WTC11 (cell line): Measurements from ENCODE around the gene SCN8A. TPM values are rescaled to one million over a fixed set of nuclear protein-coding genes. Genes with fewer than 3 reads are reported as not detected.

ENCODE experiments used
- ATAC-seq: fragments of 200-7000 bp; cut with Tn5 transposase; 2 replicates; pipeline ENCODE4 v1.10.0; 2021; ENCODE audit warnings: mild to moderate bottlenecking, moderate library complexity
- CTCF ChIA-PET: fragments of 300-600 bp; sonication (Branson Sonifier 250); formaldehyde crosslinking; loops from one replicate; lab custom pipeline; 2021; ENCODE audit warnings: antibody characterized with exemption; lab: Charles Lee
- POLR2A ChIA-PET: fragments of 350-600 bp; sonication (Branson Sonifier 250); formaldehyde crosslinking; loops from one replicate; lab custom pipeline; 2021; ENCODE audit warnings: antibody characterized with exemption; lab: Charles Lee
- DNase-seq: peaks from one replicate; pipeline ENCODE4 v3.0.0; 2021; ENCODE audit warnings: low spot score
- H3K27ac Mint-ChIP-seq: 2 replicates; pipeline ENCODE4 v1.8.0; 2021; ENCODE audit warnings: mixed read lengths
- H3K27me3 Mint-ChIP-seq: 2 replicates; pipeline ENCODE4 v1.8.0; 2021; ENCODE audit warnings: low read depth, mild to moderate bottlenecking, moderate library complexity, mixed read lengths
- H3K36me3 Mint-ChIP-seq: 2 replicates; pipeline ENCODE4 v1.8.0; 2021; ENCODE audit warnings: mixed read lengths
- H3K4me1 Mint-ChIP-seq: 2 replicates; pipeline ENCODE4 v1.8.0; 2022; ENCODE audit warnings: mixed read lengths
- H3K4me3 Mint-ChIP-seq: 2 replicates; pipeline ENCODE4 v1.8.0; 2021; ENCODE audit warnings: mild to moderate bottlenecking, moderate library complexity, mixed read lengths
- H3K9me3 Mint-ChIP-seq: 2 replicates; pipeline ENCODE4 v1.8.0; 2021; ENCODE audit warnings: mixed read lengths
- AFF4 ChIP-seq: sonication (generic); formaldehyde crosslinking; IDR thresholded peaks from 2 replicates; pipeline ENCODE4 v1.8.1; 2023; ENCODE audit warnings: mild to moderate bottlenecking, missing genetic modification reagents, borderline replicate concordance
- ATF1 ChIP-seq: sonication (generic); formaldehyde crosslinking; IDR thresholded peaks from 2 replicates; pipeline ENCODE4 v1.8.1; 2023; ENCODE audit warnings: mild to moderate bottlenecking, moderate library complexity, missing genetic modification reagents
- ATF2 ChIP-seq: sonication (generic); formaldehyde crosslinking; IDR thresholded peaks from 2 replicates; pipeline ENCODE4 v1.8.1; 2022; ENCODE audit warnings: low read depth, missing genetic modification reagents, borderline replicate concordance
- ATF6 ChIP-seq: sonication (generic); formaldehyde crosslinking; IDR thresholded peaks from 2 replicates; pipeline ENCODE4 v1.8.1; 2023; ENCODE audit warnings: mild to moderate bottlenecking, missing genetic modification reagents
- FOXJ3 ChIP-seq: sonication (generic); formaldehyde crosslinking; IDR thresholded peaks from 2 replicates; pipeline ENCODE4 v1.9.0; 2021; ENCODE audit warnings: missing genetic modification reagents, mild to moderate bottlenecking, borderline replicate concordance
- GABPB1 ChIP-seq: sonication (generic); formaldehyde crosslinking; IDR thresholded peaks from 2 replicates; pipeline ENCODE4 v1.8.1; 2023; ENCODE audit warnings: mild to moderate bottlenecking, missing genetic modification reagents
- GRHL2 ChIP-seq: fragments of 250-450 bp; sonication (Bioruptor Pico); IDR thresholded peaks from 2 replicates; pipeline ENCODE4 v1.8.0; 2022; ENCODE audit warnings: mild to moderate bottlenecking, moderate library complexity; ENCODE audit not compliant: insufficient replicate concordance, severe bottlenecking
- MXD4 ChIP-seq: fragments of 250-450 bp; sonication (Bioruptor Pico); IDR thresholded peaks from 2 replicates; pipeline ENCODE4 v1.8.0; 2021; ENCODE audit warnings: mild to moderate bottlenecking, moderate library complexity, borderline replicate concordance
- NFATC4 ChIP-seq: fragments of 250-450 bp; sonication (Bioruptor Pico); IDR thresholded peaks from 2 replicates; pipeline ENCODE4 v1.9.0; 2021; ENCODE audit warnings: mild to moderate bottlenecking
- NR2C2 ChIP-seq: sonication (generic); formaldehyde crosslinking; IDR thresholded peaks from 2 replicates; pipeline ENCODE4 v1.8.0; 2022; ENCODE audit warnings: mild to moderate bottlenecking, missing genetic modification reagents
- OVOL2 ChIP-seq: fragments of 250-450 bp; sonication (Bioruptor Pico); IDR thresholded peaks from 2 replicates; pipeline ENCODE4 v1.9.0; 2021; ENCODE audit warnings: mild to moderate bottlenecking, borderline replicate concordance
- RORB ChIP-seq: fragments of 250-450 bp; sonication (Bioruptor Pico); IDR thresholded peaks from 2 replicates; pipeline ENCODE4 v1.9.0; 2021; ENCODE audit warnings: mild to moderate bottlenecking
- ZNF121 ChIP-seq: sonication (generic); formaldehyde crosslinking; IDR thresholded peaks from 2 replicates; pipeline ENCODE4 v1.8.0; 2023; ENCODE audit warnings: missing genetic modification reagents
- ZNF138 ChIP-seq: sonication (generic); formaldehyde crosslinking; conservative IDR thresholded peaks from 2 replicates; pipeline ENCODE4 v1.8.1; 2022; ENCODE audit warnings: mild to moderate bottlenecking, moderate library complexity, missing genetic modification reagents
- ZNF317 ChIP-seq: sonication (generic); formaldehyde crosslinking; IDR thresholded peaks from 2 replicates; pipeline ENCODE4 v1.8.1; 2023; ENCODE audit warnings: low read depth, mild to moderate bottlenecking, moderate library complexity, missing genetic modification reagents, borderline replicate concordance
- ZNF416 ChIP-seq: fragments of 250-450 bp; sonication (Bioruptor Pico); IDR thresholded peaks from 2 replicates; pipeline ENCODE4 v1.9.0; 2021; ENCODE audit warnings: mild to moderate bottlenecking, inconsistent platforms
- ZNF425 ChIP-seq: fragments of 250-450 bp; sonication (Bioruptor Pico); conservative IDR thresholded peaks from 2 replicates; pipeline ENCODE4 v1.9.0; 2021; ENCODE audit warnings: mild to moderate bottlenecking
- ZNF532 ChIP-seq: fragments of 250-450 bp; sonication (Bioruptor Pico); IDR thresholded peaks from 2 replicates; pipeline ENCODE4 v1.9.0; 2021; ENCODE audit warnings: mild to moderate bottlenecking, borderline replicate concordance
- ZSCAN18 ChIP-seq: fragments of 250-450 bp; sonication (Bioruptor Pico); IDR thresholded peaks from 2 replicates; pipeline ENCODE4 v2.1.2; 2022; ENCODE audit warnings: mild to moderate bottlenecking, moderate library complexity
- total RNA-seq: library from RNA; stranded (reverse); gene quantifications from 3 replicates; pipeline ENCODE4 v1.2.3, GENCODE V29; 2021

Gene SCN8A
- total RNA-seq, 1 experiment from 2014 or later, result 14.4 TPM

GRCh38 chr12:51833448-51834227, 242.6 kb downstream of the SCN8A start (continued):
- TF ChIP-seq NFATC4 (CRISPR knock-in tag), result no peak
- TF ChIP-seq ATF6 (CRISPR knock-in tag), result no peak
- no peak for TF ChIP-seq ZNF317 (CRISPR knock-in tag)
- no peak for TF ChIP-seq RORB (CRISPR knock-in tag)
- no peak for TF ChIP-seq FOXJ3 (CRISPR knock-in tag)
- TF ChIP-seq NR2C2 (CRISPR knock-in tag), result no peak
- no peak for TF ChIP-seq ATF1 (CRISPR knock-in tag)
- TF ChIP-seq, all 79 proteins: peak for 0

- CTCF ChIA-PET, result interaction anchor here (2.2 to 4.7 kb wide), 2 partner anchors 10 to 41 kb away, joined by 13 to 32 read pairs; no protein-coding TSS in a partner anchor
- peaks cover 3% of the 10 kb centered on the region; the same call in 1 of the 2 replicates for H3K9me3 Mint-ChIP-seq
- H3K4me3 Mint-ChIP-seq, result no peak overlapping the region
- peaks cover 66% of the 10 kb centered on the region for H3K4me1 Mint-ChIP-seq
- ATAC-seq (no peak), DNase-seq (no peak)
- no peaks in the 10 kb centered on the region for H3K36me3 Mint-ChIP-seq
- H3K27ac Mint-ChIP-seq, result no peak overlapping the region
- TF ChIP-seq ZNF532, result no peak
- no peak for TF ChIP-seq ATF2
- no peak for TF ChIP-seq ZSCAN18
- no peak for TF ChIP-seq ZNF425
- TF ChIP-seq OVOL2, result no peak
- TF ChIP-seq ZNF416 (CRISPR knock-in tag), result no peak
- no peak for TF ChIP-seq ZNF121 (CRISPR knock-in tag)
- no peak for TF ChIP-seq ZNF317 (CRISPR knock-in tag)
- no peak for TF ChIP-seq MXD4 (CRISPR knock-in tag)
- TF ChIP-seq GABPB1 (CRISPR knock-in tag), result no peak
- TF ChIP-seq ZNF138 (CRISPR knock-in tag), result no peak
- no peak for TF ChIP-seq GRHL2 (CRISPR knock-in tag)
- TF ChIP-seq AFF4 (CRISPR knock-in tag), result no peak
- POLR2A ChIA-PET, result no interaction called here
- H3K27me3 Mint-ChIP-seq, result peaks cover 4% of the 10 kb centered on the region; the same call in 1 of the 2 replicates
Measured at GRCh38 chr12:51834411-51834810, 243.4 kb downstream of the SCN8A start.
